IMR-90 (cell line): ENCODE results near the gene ZBTB4. TPM values are rescaled to one million over a fixed set of nuclear protein-coding genes. Genes with fewer than 3 reads are reported as not detected.

Source experiments
- ATAC-seq: fragments of 200-7000 bp; cut with Tn5 transposase; 2 replicates; pipeline ENCODE4 v1.9.1; 2020; ENCODE audit warnings: low read depth, mild to moderate bottlenecking, moderate library complexity
- BruUV-seq: library from RNA; stranded (reverse); fragments of 400-500 nt; replicated peaks from 2 replicates; lab custom pipeline; 2021; lab: Mats Ljungman, UMichigan
- CTCF ChIA-PET: fragments of 300-600 bp; formaldehyde crosslinking; extraction: SDS; loops from one replicate; lab custom pipeline; 2021; ENCODE audit warnings: antibody characterized with exemption; lab: Yijun Ruan, JAX
- POLR2A ChIA-PET: fragments of 300-600 bp; sonication (Branson Sonifier 250); formaldehyde crosslinking; loops from one replicate; lab custom pipeline; 2022; ENCODE audit warnings: antibody characterized with exemption; ENCODE audit not compliant: unreplicated experiment; lab: Charles Lee
- DNase-seq: peaks from one replicate; pipeline ENCODE4 v3.0.0; 2013
- H2AFZ ChIP-seq: replicated peaks from 2 replicates; pipeline ENCODE3; 2013; ENCODE audit warnings: low read length, mild to moderate bottlenecking; ENCODE audit not compliant: poor library complexity
- H2AK5ac ChIP-seq: 2 replicates; pipeline ENCODE4 v1.6.1; 2013; ENCODE audit warnings: low read depth, low read length, inconsistent platforms
- H2AK9ac ChIP-seq: replicated peaks from 2 replicates; pipeline ENCODE3; 2013; ENCODE audit warnings: mild to moderate bottlenecking, low read depth, low read length, moderate library complexity; ENCODE audit not compliant: poor library complexity
- H2BK120ac ChIP-seq: 2 replicates; pipeline ENCODE4 v1.6.1; 2013; ENCODE audit warnings: low read depth, low read length, inconsistent platforms
- H2BK15ac ChIP-seq: 3 replicates; pipeline ENCODE4 v1.6.1; 2013; ENCODE audit warnings: low read depth, low read length, inconsistent platforms
- H2BK20ac ChIP-seq: 2 replicates; pipeline ENCODE4 v1.6.1; 2013; ENCODE audit warnings: low read depth, mild to moderate bottlenecking, inconsistent platforms, low read length, moderate library complexity
- H2BK5ac ChIP-seq: 2 replicates; pipeline ENCODE4 v1.6.1; 2013; ENCODE audit warnings: mild to moderate bottlenecking, low read depth, low read length, inconsistent platforms; ENCODE audit not compliant: poor library complexity, severe bottlenecking
- H3K14ac ChIP-seq: replicated peaks from 2 replicates; pipeline ENCODE4 v1.6.1; 2013; ENCODE audit warnings: low read depth, low read length, inconsistent platforms
- H3K18ac ChIP-seq: 2 replicates; pipeline ENCODE4 v1.6.1; 2013; ENCODE audit warnings: low read depth, low read length, control low read depth
- H3K23ac ChIP-seq: 2 replicates; pipeline ENCODE4 v1.6.1; 2013; ENCODE audit warnings: low read depth, low read length, inconsistent platforms
- H3K27ac ChIP-seq: 2 replicates; pipeline ENCODE4 v1.5.1; 2013; ENCODE audit warnings: mild to moderate bottlenecking, control low read depth, low read length; ENCODE audit not compliant: insufficient read depth
- H3K27me3 ChIP-seq: 2 replicates; pipeline ENCODE4 v1.6.1; 2013; ENCODE audit warnings: low read length; ENCODE audit not compliant: control insufficient read depth, insufficient read depth
- H3K36me3 ChIP-seq: 2 replicates; pipeline ENCODE4 v1.6.1; 2013; ENCODE audit warnings: low read length, mixed read lengths; ENCODE audit not compliant: control insufficient read depth, insufficient read depth
- H3K4ac ChIP-seq: 2 replicates; pipeline ENCODE4 v1.6.1; 2013; ENCODE audit warnings: low read depth, low read length, inconsistent platforms
- H3K4me1 ChIP-seq: 2 replicates; pipeline ENCODE4 v1.6.1; 2013; ENCODE audit warnings: low read length, mixed read lengths; ENCODE audit not compliant: control insufficient read depth, insufficient read depth
- H3K4me2 ChIP-seq: 2 replicates; pipeline ENCODE4 v1.6.1; 2013; ENCODE audit warnings: low read depth, mild to moderate bottlenecking, control low read depth, low read length, moderate library complexity
- H3K4me3 ChIP-seq: 2 replicates; pipeline ENCODE4 v1.5.1; 2013; ENCODE audit warnings: low read depth, mild to moderate bottlenecking, control low read depth, low read length, moderate library complexity; ENCODE audit not compliant: insufficient read depth
- H3K56ac ChIP-seq: 2 replicates; pipeline ENCODE4 v1.6.1; 2013; ENCODE audit warnings: low read length, inconsistent platforms; ENCODE audit not compliant: insufficient read depth; ENCODE audit errors: extremely low read depth
- H3K79me1 ChIP-seq, 2 experiments: 2 replicates each; pipeline ENCODE4 v1.6.1; 2013; ENCODE audit warnings: low read length in 2 of 2, inconsistent platforms in 1 of 2, low read depth in 1 of 2
- H3K9ac ChIP-seq: 2 replicates; pipeline ENCODE4 v1.6.1; 2013; ENCODE audit warnings: low read depth, low read length, control low read depth
- H3K9me1 ChIP-seq: 2 replicates; pipeline ENCODE4 v1.6.1; 2013; ENCODE audit warnings: low read length, inconsistent platforms; ENCODE audit not compliant: insufficient read depth
- H3K9me3 ChIP-seq: 2 replicates; pipeline ENCODE4 v1.6.1; 2013; ENCODE audit warnings: low read length; ENCODE audit not compliant: control insufficient read depth, insufficient read depth
- H4K20me1 ChIP-seq: 2 replicates; pipeline ENCODE4 v1.6.1; 2013; ENCODE audit warnings: low read length, inconsistent platforms; ENCODE audit not compliant: insufficient read depth
- H4K5ac ChIP-seq: 2 replicates; pipeline ENCODE4 v1.6.1; 2013; ENCODE audit warnings: mild to moderate bottlenecking, low read depth, low read length, control low read depth
- H4K8ac ChIP-seq, 2 experiments: 2 replicates each; pipeline ENCODE4 v1.6.1; 2013; ENCODE audit warnings: low read depth in 2 of 2, low read length in 2 of 2, control low read depth in 1 of 2, inconsistent platforms in 1 of 2
- H4K91ac ChIP-seq: 2 replicates; pipeline ENCODE4 v1.6.1; 2013; ENCODE audit warnings: low read depth, low read length, inconsistent platforms; ENCODE audit not compliant: insufficient read depth
- BHLHE40 ChIP-seq: fragments of 150-350 bp; IDR thresholded peaks from 2 replicates; pipeline ENCODE4 v1.6.1; 2016; ENCODE audit warnings: mild to moderate bottlenecking, low read depth, low read length
- CEBPB ChIP-seq: IDR thresholded peaks from 2 replicates; pipeline ENCODE4 v1.6.1; 2012; ENCODE audit warnings: low read depth, low read length, improper control_type of control experiment
- CHD1 ChIP-seq: IDR thresholded peaks from 2 replicates; pipeline ENCODE4 v1.6.1; 2012; ENCODE audit warnings: low read depth, low read length, improper control_type of control experiment
- CTCF ChIP-seq: conservative IDR thresholded peaks from 2 replicates; pipeline ENCODE4 v1.5.1; 2012; ENCODE audit warnings: mild to moderate bottlenecking, low read depth, low read length, improper control_type of control experiment
- FOS ChIP-seq: fragments of 150-350 bp; IDR thresholded peaks from 2 replicates; pipeline ENCODE4 v1.6.1; 2016; ENCODE audit warnings: low read depth, low read length
- MAFK ChIP-seq: IDR thresholded peaks from 2 replicates; pipeline ENCODE4 v1.6.1; 2012; ENCODE audit warnings: low read depth, low read length, improper control_type of control experiment
- MAZ ChIP-seq: IDR thresholded peaks from 2 replicates; pipeline ENCODE4 v1.6.1; 2012; ENCODE audit warnings: low read depth, mild to moderate bottlenecking, low read length, improper control_type of control experiment, moderate library complexity, borderline replicate concordance
- MXI1 ChIP-seq: IDR thresholded peaks from 2 replicates; pipeline ENCODE4 v1.6.1; 2012; ENCODE audit warnings: low read depth, mild to moderate bottlenecking, low read length, moderate library complexity, borderline replicate concordance
- NFE2L2 ChIP-seq: fragments of 150-350 bp; IDR thresholded peaks from 2 replicates; pipeline ENCODE4 v1.6.1; 2016; ENCODE audit warnings: low read depth, mild to moderate bottlenecking, low read length
- POLR2A ChIP-seq: IDR thresholded peaks from 2 replicates; pipeline ENCODE4 v1.6.1; 2012; ENCODE audit warnings: mild to moderate bottlenecking, low read depth, low read length
- RAD21 ChIP-seq: IDR thresholded peaks from 2 replicates; pipeline ENCODE4 v1.6.1; 2012; ENCODE audit warnings: low read length, improper control_type of control experiment
- RCOR1 ChIP-seq: IDR thresholded peaks from 2 replicates; pipeline ENCODE4 v1.6.1; 2012; ENCODE audit warnings: mild to moderate bottlenecking, low read length, improper control_type of control experiment; ENCODE audit not compliant: insufficient replicate concordance
- RFX5 ChIP-seq: IDR thresholded peaks from 2 replicates; pipeline ENCODE4 v1.8.0; 2012; ENCODE audit warnings: low read depth, mild to moderate bottlenecking, low read length, moderate library complexity
- SMC3 ChIP-seq: fragments of 150-350 bp; IDR thresholded peaks from 2 replicates; pipeline ENCODE4 v1.6.1; 2016; ENCODE audit warnings: low read depth, mild to moderate bottlenecking, antibody characterized with exemption, low read length, moderate library complexity
- USF2 ChIP-seq: fragments of 150-350 bp; IDR thresholded peaks from 2 replicates; pipeline ENCODE4 v1.6.1; 2017; ENCODE audit warnings: mild to moderate bottlenecking, antibody characterized with exemption, low read length, low read depth
- WGBS, 2 experiments: methylation state at CpG; one replicate each; pipeline versions ENCODE4 v1.1.5 to v1.1.7; 2013; ENCODE audit warnings: missing lambda C conversion rate in 2 of 2; ENCODE audit not compliant: insufficient read length in 1 of 2; ENCODE audit errors: extremely low coverage in 2 of 2; 5-methylcytosine and 5-hydroxymethylcytosine counted together
- dilution Hi-C: fragments of 300-500 bp; cut with HindIII; formaldehyde crosslinking; loops from one replicate; pipeline ENCODE4 v1.14.3; 2018; ENCODE audit warnings: low sequenced_read_pairs; ENCODE audit not compliant: unreplicated experiment
- in situ Hi-C: fragments of 300-500 bp; cut with MboI; formaldehyde crosslinking; loops from 3 replicates; pipeline ENCODE4 v1.14.3; 2019; ENCODE audit warnings: low sequenced_read_pairs, inconsistent platforms, mixed read lengths
- intact Hi-C: fragments of 100-400 bp; cut with micrococcal nuclease; formaldehyde crosslinking; loops from 2 replicates; pipeline ENCODE4 v1.10.0; 2022
- polyA plus RNA-seq, 3 experiments: library from polyadenylated mRNA; depleted of rRNA; stranded (reverse); fragments of >200 nt; gene quantifications; 2 replicates each; pipeline ENCODE4 v1.2.3, GENCODE V29; 2012; ENCODE audit warnings: low replicate concordance in 1 of 3
- total RNA-seq: library from RNA; depleted of rRNA; stranded (reverse); fragments of >200 nt; gene quantifications from 2 replicates; pipeline ENCODE4 v1.2.3, GENCODE V29; 2012
- TF ChIP-seq, protein P1 (sequence below): fragments of 150-350 bp; IDR thresholded peaks from 2 replicates; pipeline ENCODE4 v1.6.1; 2016; ENCODE audit warnings: low read depth, mild to moderate bottlenecking, low read length, moderate library complexity, borderline replicate concordance

ZBTB4 gene
- total and polyA plus RNA-seq, 2 of the 4 experiments (the other 2 are of a cell fraction) = 6.3 to 20.3 TPM

DNA sequence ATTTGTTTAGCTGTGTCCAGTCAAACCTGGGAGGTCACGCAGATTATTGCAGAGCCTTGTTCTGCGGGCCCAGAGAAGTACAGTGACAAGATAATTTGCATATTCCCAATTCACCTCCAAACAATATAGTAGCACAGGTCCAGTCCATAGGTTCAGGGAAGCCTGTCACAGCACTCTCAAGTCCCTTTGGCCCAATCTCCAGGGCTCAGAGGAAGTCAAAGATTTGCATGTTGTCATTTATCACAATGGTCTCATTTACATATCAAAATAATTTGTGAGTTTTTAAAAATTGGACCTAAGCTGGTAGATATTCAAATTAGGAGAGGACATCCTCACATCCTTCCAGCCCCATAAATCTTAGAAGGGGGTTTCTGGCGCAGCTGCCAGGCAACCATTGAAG, 11.9 kb downstream of the ZBTB4 start:
- peaks cover 73% of the 10 kb centered on the region for H4K20me1 ChIP-seq

More for the DNA sequence above, 11.9 kb downstream of the ZBTB4 start:
- Histone ChIP-seq H3K27ac (no peak overlapping the region), H3K9me3 (no peaks in the 10 kb centered on the region), H3K9me1 (peaks cover 25% of the 10 kb centered on the region), H2BK20ac (no peak overlapping the region), H3K79me1 (peaks cover 9 to 77% of the 10 kb centered on the region in 2 experiments), H2BK120ac (no peak overlapping the region), H4K8ac (no peak overlapping the region), H4K5ac (no peak overlapping the region), H3K9ac (no peak overlapping the region), H2AK5ac (no peak overlapping the region), H3K14ac (no peak overlapping the region), H3K4me3 (no peak overlapping the region), H3K4ac (no peak overlapping the region), H2AFZ (no peak overlapping the region), H3K4me1 (peaks cover 12% of the 10 kb centered on the region; the same call in 1 of the 2 replicates), H3K27me3 (no peaks in the 10 kb centered on the region), H3K23ac (no peak overlapping the region), H2AK9ac (no peak overlapping the region), H3K56ac (no peak overlapping the region), H3K36me3 (peaks cover 37% of the 10 kb centered on the region), H2BK5ac (no peak overlapping the region), H2BK15ac (no peak overlapping the region), H3K18ac (no peak overlapping the region), H3K4me2 (no peak overlapping the region), H4K91ac (no peak overlapping the region)
- no CpG with 5 or more reads among the region's 3 CpGs for WGBS, 2 experiments
- POLR2A ChIA-PET = no interaction called here
- ATAC-seq (no peak), DNase-seq (no peak)
- TF ChIP-seq, protein P1, sequence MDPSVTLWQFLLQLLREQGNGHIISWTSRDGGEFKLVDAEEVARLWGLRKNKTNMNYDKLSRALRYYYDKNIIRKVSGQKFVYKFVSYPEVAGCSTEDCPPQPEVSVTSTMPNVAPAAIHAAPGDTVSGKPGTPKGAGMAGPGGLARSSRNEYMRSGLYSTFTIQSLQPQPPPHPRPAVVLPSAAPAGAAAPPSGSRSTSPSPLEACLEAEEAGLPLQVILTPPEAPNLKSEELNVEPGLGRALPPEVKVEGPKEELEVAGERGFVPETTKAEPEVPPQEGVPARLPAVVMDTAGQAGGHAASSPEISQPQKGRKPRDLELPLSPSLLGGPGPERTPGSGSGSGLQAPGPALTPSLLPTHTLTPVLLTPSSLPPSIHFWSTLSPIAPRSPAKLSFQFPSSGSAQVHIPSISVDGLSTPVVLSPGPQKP = no peak
- TF ChIP-seq FOS (no peak), RCOR1 (no peak), CEBPB (no peak), MXI1 (no peak), CTCF (no peak), BHLHE40 (no peak), POLR2A (no peak), CHD1 (no peak), RAD21 (no peak), MAFK (no peak), NFE2L2 (no peak), SMC3 (no peak), RFX5 (no peak), USF2 (no peak), MAZ (no peak)
- dilution Hi-C loops = no loop called here
- intact Hi-C loops = no loop called here
- in situ Hi-C loops = no loop called here
- CTCF ChIA-PET = no interaction called here
- BruUV-seq = no TSS peak
